BLaER1 treated with 17β-estradiol and CSF1 and Interleukin-3, amounts not matched to agents 10 nM and 100 nM (cell line): ENCODE results near the gene SYTL3.

Experiments
- H3K27ac ChIP-seq, 11 experiments: shearing (Covaris generic); formaldehyde crosslinking; 2 replicates each; pipeline ENCODE4 v1.8.1; 2022
- H3K27me3 ChIP-seq, 11 experiments: shearing (Covaris generic); formaldehyde crosslinking; 2 replicates each; pipeline ENCODE4 v1.8.1; 2022
- H3K36me3 ChIP-seq, 11 experiments: shearing (Covaris generic); formaldehyde crosslinking; 2 replicates each; pipeline ENCODE4 v1.8.1; 2022
- H3K4me1 ChIP-seq, 10 experiments: shearing (Covaris generic); formaldehyde crosslinking; 2 replicates each; pipeline ENCODE4 v1.8.1; 2022
- H3K4me2 ChIP-seq, 11 experiments: shearing (Covaris generic); formaldehyde crosslinking; 2 replicates each; pipeline ENCODE4 v1.8.1; 2022
- H3K4me3 ChIP-seq, 10 experiments: shearing (Covaris generic); formaldehyde crosslinking; 2 replicates each; pipeline ENCODE4 v1.8.1; 2022
- H3K9ac ChIP-seq, 11 experiments: shearing (Covaris generic); formaldehyde crosslinking; 2 replicates each; pipeline ENCODE4 v1.8.1; 2022
- H3K9me3 ChIP-seq, 11 experiments: shearing (Covaris generic); formaldehyde crosslinking; replicated peaks in 1 of 11; 2 replicates each; pipeline ENCODE4 v1.8.1; 2022
- H4K20me1 ChIP-seq, 11 experiments: shearing (Covaris generic); formaldehyde crosslinking; 2 replicates each; pipeline ENCODE4 v1.8.1; 2022
- Cebpa-rat ChIP-seq, 11 experiments: shearing (Covaris generic); IDR thresholded peaks; 2 replicates each; pipeline ENCODE4 v1.8.1; 2022

The SYTL3 gene

DNA sequence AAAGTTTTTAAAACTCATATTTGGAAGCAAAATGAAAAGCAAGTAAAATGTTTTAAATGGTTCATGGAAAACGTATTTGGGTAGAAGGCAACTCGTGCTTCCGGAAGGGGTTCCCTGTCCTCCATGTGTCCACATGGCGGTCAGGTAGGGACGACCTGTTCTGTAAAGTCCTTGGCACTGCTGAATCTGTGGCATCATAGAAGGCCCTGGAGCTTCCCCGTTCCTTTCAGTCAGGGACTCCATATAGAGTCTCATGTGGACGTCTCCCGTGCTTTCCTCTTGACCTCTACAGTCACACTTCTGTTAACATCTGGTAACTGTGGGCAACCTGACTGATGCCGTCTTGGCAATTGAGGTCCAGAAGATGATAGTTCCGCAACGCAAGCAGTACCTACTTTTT lies 16.7 kb upstream of the SYTL3 start:
- H4K20me1 ChIP-seq = peaks cover 8 to 63% (median 37%) of the 10 kb centered on the region in 11 experiments; a peak in 20 of 22 replicates
- H3K27me3 ChIP-seq = no peaks in the 10 kb centered on the region
- peak overlapping the region in 1 of 11 experiments; percentile 27; a peak in 1 of 22 replicates for H3K4me2 ChIP-seq
- no peak overlapping the region for H3K9ac ChIP-seq
- no peaks in the 10 kb centered on the region for H3K9me3 ChIP-seq
- no peak overlapping the region for H3K4me3 ChIP-seq
- H3K27ac ChIP-seq = peak overlapping the region in 2 of 11 experiments; percentile 49 to 56; a peak in 4 of 22 replicates
- H3K4me1 ChIP-seq = peaks cover 0 to 27% (median 10%) of the 10 kb centered on the region in 10 experiments; a peak in 11 of 20 replicates
- peaks cover 79 to 100% (median 90%) of the 10 kb centered on the region in 11 experiments for H3K36me3 ChIP-seq
- no peak for TF ChIP-seq Cebpa-rat (IDR thresholded peaks at IDR 0.05)

- H3K36me3 ChIP-seq = peaks cover 64 to 100% (median 89%) of the 10 kb centered on the region in 11 experiments
Observed at GRCh38 chr6:158634695-158635426, 15.0 kb upstream of the SYTL3 start.

DNA sequence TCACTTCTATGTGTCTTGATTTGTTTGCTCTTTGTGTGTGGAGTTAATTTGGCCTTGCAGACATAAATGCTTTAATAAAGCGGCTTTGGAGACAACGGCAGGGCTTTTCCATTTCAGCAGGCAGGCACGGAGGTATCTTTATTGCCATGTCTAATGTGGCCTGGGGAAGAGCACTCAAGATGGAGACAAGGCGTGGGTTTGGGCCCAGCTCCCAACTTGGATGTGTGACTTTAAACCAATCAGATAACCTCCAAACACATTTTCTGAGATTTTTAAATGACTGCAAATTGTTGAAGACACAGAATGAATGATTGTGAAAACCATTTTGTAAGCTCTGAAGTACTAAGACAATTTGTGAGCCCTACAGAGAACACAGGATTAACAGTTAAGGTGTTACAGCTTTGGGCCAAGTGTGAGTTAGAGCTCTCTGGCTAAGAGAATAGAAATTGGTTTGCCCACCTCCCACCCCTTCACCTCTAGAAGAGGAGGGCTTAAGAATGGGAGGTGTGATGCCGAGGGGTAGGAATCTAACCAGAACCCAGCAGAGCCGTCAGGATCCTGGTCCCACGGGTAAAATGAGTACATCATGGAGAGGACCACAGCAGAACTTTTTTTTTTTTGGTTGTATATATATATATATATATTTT lies 14.3 kb upstream of the SYTL3 start:
- H3K9me3 ChIP-seq = no peaks in the 10 kb centered on the region
- H3K9ac ChIP-seq = no peak overlapping the region
- H3K4me2 ChIP-seq = no peak overlapping the region
- no peak overlapping the region for H3K4me3 ChIP-seq
- H4K20me1 ChIP-seq = peaks cover 17 to 80% (median 50%) of the 10 kb centered on the region in 11 experiments
- H3K27ac ChIP-seq = no peak overlapping the region
- H3K27me3 ChIP-seq = no peaks in the 10 kb centered on the region
- peaks cover 0 to 50% (median 15%) of the 10 kb centered on the region in 10 experiments; a peak in 12 of 20 replicates for H3K4me1 ChIP-seq
- peaks cover 61 to 100% (median 89%) of the 10 kb centered on the region in 11 experiments for H3K36me3 ChIP-seq
- TF ChIP-seq Cebpa-rat (IDR thresholded peaks at IDR 0.05) = no peak

More at GRCh38 chr6:158634695-158635426, 15.0 kb upstream of the SYTL3 start:
- H3K27me3 ChIP-seq = no peaks in the 10 kb centered on the region
- peaks cover 12 to 73% (median 43%) of the 10 kb centered on the region in 11 experiments for H4K20me1 ChIP-seq
- no peak overlapping the region for H3K9ac ChIP-seq
- peaks cover 0 to 43% (median 10%) of the 10 kb centered on the region in 10 experiments; a peak in 10 of 20 replicates for H3K4me1 ChIP-seq
- H3K9me3 ChIP-seq = no peaks in the 10 kb centered on the region
- no peak for TF ChIP-seq Cebpa-rat (IDR thresholded peaks at IDR 0.05)
- no peak overlapping the region for H3K4me3 ChIP-seq
- H3K4me2 ChIP-seq = no peak overlapping the region
- no peak overlapping the region for H3K27ac ChIP-seq

DNA sequence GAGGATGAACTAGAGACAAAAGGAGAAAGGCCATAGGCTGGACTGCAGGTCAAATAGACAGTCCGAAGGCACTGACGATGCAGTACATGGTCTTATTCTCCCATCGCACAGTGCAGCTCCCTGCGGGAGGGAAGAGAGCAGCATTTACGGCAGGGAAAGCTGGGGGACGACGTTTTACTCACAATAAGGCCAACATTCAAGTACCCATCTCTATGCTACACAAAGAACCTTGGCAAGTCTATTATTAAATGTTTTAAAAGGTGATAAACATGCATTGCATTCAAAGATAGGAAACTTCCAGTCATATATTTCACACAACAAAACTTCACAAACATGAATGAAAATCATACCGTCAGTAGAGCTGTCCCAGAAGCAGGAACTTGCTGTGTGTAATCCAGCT lies 13.1 kb upstream of the SYTL3 start:
- Histone ChIP-seq H3K36me3 (peaks cover 52 to 100% (median 86%) of the 10 kb centered on the region in 11 experiments), H3K4me3 (no peak overlapping the region), H4K20me1 (peaks cover 23 to 85% (median 60%) of the 10 kb centered on the region in 11 experiments), H3K4me1 (peaks cover 0 to 51% (median 19%) of the 10 kb centered on the region in 10 experiments; a peak in 12 of 20 replicates), H3K4me2 (no peak overlapping the region), H3K9me3 (no peaks in the 10 kb centered on the region), H3K27ac (no peak overlapping the region), H3K27me3 (no peaks in the 10 kb centered on the region), H3K9ac (no peak overlapping the region)
- TF ChIP-seq Cebpa-rat (IDR thresholded peaks at IDR 0.05) = no peak

DNA sequence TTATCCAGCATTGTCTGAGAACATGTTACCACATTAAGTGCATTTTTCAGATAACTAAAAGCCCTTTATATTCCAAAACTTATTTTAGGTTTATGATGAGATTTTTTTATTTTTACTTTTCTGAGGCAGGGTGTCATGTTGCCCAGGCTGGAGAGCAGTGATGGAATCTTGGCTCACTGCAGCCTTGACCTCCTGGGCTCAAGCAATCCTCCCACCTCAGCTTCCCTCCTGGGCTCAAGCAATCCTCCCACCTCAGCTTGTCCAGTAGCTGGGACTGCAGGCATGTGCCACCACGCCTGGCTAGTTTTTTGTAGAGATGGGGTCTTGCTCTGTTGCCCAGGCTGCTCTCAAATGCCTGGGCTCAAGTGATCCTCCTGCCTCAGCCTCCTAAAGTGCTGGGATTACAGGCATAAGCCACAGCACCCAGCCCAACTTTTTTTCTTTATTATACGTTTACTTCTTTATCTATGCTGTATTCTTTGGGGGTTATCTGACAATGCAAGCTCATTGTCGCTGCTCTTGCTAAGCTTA lies 11.5 kb upstream of the SYTL3 start:
- no peak for TF ChIP-seq Cebpa-rat (IDR thresholded peaks at IDR 0.05)
- Histone ChIP-seq H3K4me3 (no peak overlapping the region), H3K4me1 (peaks cover 12 to 52% (median 25%) of the 10 kb centered on the region in 10 experiments), H4K20me1 (peaks cover 38 to 84% (median 65%) of the 10 kb centered on the region in 11 experiments), H3K36me3 (peaks cover 44 to 95% (median 78%) of the 10 kb centered on the region in 11 experiments), H3K27me3 (no peaks in the 10 kb centered on the region), H3K4me2 (no peak overlapping the region), H3K27ac (0 out of 22 replicates have a peak overlapping the region, but pooled peaks of 1 of the 11 experiments have one; percentile 9), H3K9me3 (no peaks in the 10 kb centered on the region), H3K9ac (peak overlapping the region in 1 of 11 experiments; percentile 43; a peak in 2 of 22 replicates)

GRCh38 chr6:158639056-158639455 lies 10.8 kb upstream of the SYTL3 start:
- H3K4me2 ChIP-seq = peak overlapping the region in 2 of 11 experiments; percentile 26 to 36; a peak in 3 of 22 replicates
- H3K27ac ChIP-seq = peak overlapping the region in 2 of 11 experiments; percentile 2 to 9; a peak in 1 of 22 replicates
- H4K20me1 ChIP-seq = peaks cover 42 to 84% (median 67%) of the 10 kb centered on the region in 11 experiments
- H3K4me3 ChIP-seq = no peak overlapping the region
- peaks cover 43 to 89% (median 75%) of the 10 kb centered on the region in 11 experiments for H3K36me3 ChIP-seq
- H3K9me3 ChIP-seq = no peaks in the 10 kb centered on the region
- no peaks in the 10 kb centered on the region for H3K27me3 ChIP-seq
- TF ChIP-seq Cebpa-rat (IDR thresholded peaks at IDR 0.05) = no peak
- peaks cover 17 to 53% (median 27%) of the 10 kb centered on the region in 10 experiments for H3K4me1 ChIP-seq
- 0 out of 22 replicates have a peak overlapping the region, but pooled peaks of 1 of the 11 experiments have one; percentile 18 for H3K9ac ChIP-seq

- no peak for TF ChIP-seq Cebpa-rat (IDR thresholded peaks at IDR 0.05)
- H3K9ac ChIP-seq = peak overlapping the region in 3 of 11 experiments; percentile 6 to 23 (median 11); a peak in 3 of 22 replicates
- peak overlapping the region in 5 of 11 experiments; percentile 64 to 96 (median 88); a peak in 9 of 22 replicates for H3K4me2 ChIP-seq
Observed at GRCh38 chr6:158640519-158640918, 9.3 kb upstream of the SYTL3 start.

DNA sequence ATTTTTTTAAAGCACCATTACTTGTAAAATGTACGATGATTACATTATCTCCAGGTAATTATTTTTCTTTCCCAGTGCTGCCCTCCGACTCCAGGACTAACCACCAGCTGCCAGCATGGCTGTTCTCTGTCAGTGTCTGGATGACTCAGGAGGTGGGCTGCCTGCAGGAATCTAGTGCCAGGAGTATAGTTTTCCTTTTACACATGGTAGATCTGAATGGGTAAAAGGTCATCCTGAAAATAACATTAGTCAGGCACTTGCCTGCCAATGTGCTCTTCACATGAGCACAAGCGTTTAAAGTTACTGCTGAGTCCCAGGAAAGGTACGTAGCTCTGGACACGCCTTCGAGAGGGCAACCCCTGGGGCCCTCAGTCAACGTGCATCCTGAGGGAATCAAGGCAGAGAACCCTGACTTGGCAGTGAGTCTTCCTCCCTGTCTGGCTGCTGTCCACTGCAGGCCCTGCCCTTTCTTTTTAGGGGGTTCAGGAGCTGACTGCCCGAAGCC lies 7.7 kb upstream of the SYTL3 start:
- H3K9me3 ChIP-seq = no peaks in the 10 kb centered on the region
- peaks cover 18 to 58% (median 45%) of the 10 kb centered on the region in 11 experiments for H3K36me3 ChIP-seq
- peaks cover 0 to 21% (median 5%) of the 10 kb centered on the region in 11 experiments; a peak in 7 of 22 replicates for H3K27me3 ChIP-seq
- TF ChIP-seq Cebpa-rat (IDR thresholded peaks at IDR 0.05) = no peak
- H3K9ac ChIP-seq = peak overlapping the region in 6 of 11 experiments; percentile 24 to 99 (median 96); a peak in 6 of 22 replicates
- peaks cover 42 to 69% (median 58%) of the 10 kb centered on the region in 11 experiments for H4K20me1 ChIP-seq
- peak overlapping the region; percentile 84 to 96 (median 89); a peak in 21 of 22 replicates for H3K4me2 ChIP-seq
- peaks cover 24 to 75% (median 35%) of the 10 kb centered on the region in 10 experiments for H3K4me1 ChIP-seq
- H3K4me3 ChIP-seq = peak overlapping the region in 6 of 10 experiments; percentile 84 to 99 (median 94); a peak in 8 of 20 replicates
- peak overlapping the region in 6 of 11 experiments; percentile 91 to 98 (median 96); a peak in 7 of 22 replicates for H3K27ac ChIP-seq

More at GRCh38 chr6:158640519-158640918, 9.3 kb upstream of the SYTL3 start:
- Histone ChIP-seq H3K4me3 (no peak overlapping the region; a peak in 1 of 20 replicates), H3K4me1 (peaks cover 24 to 60% (median 34%) of the 10 kb centered on the region in 10 experiments), H3K9me3 (no peaks in the 10 kb centered on the region), H3K27ac (no peak overlapping the region), H3K27me3 (peaks cover 0 to 5% (median 0%) of the 10 kb centered on the region in 11 experiments; a peak in 2 of 22 replicates), H4K20me1 (peaks cover 42 to 80% (median 65%) of the 10 kb centered on the region in 11 experiments), H3K36me3 (peaks cover 31 to 74% (median 61%) of the 10 kb centered on the region in 11 experiments)
